HCT116 (cell line): ENCODE measurements around the gene FXYD4. TPM values are rescaled to one million over a fixed set of nuclear protein-coding genes. Genes with fewer than 3 reads are reported as not detected.

ENCODE experiments used
- ATAC-seq: fragments of 200-7000 bp; cut with Tn5 transposase; 2 replicates; pipeline ENCODE4 v1.9.1; 2020; ENCODE audit warnings: mild to moderate bottlenecking, moderate library complexity
- BruUV-seq: library from RNA; stranded (reverse); fragments of 400-500 nt; replicated peaks from 2 replicates; lab custom pipeline; 2021; lab: Mats Ljungman, UMichigan
- CTCF ChIA-PET: fragments of 300-600 bp; sonication (Branson Sonifier 250); formaldehyde crosslinking; loops from one replicate; lab custom pipeline; 2021; ENCODE audit warnings: antibody characterized with exemption; lab: Charles Lee
- POLR2A ChIA-PET: fragments of 300-600, 350-600 bp; sonication (Branson Sonifier 250); formaldehyde crosslinking; loops from one replicate; lab custom pipeline; 2021; ENCODE audit warnings: antibody characterized with exemption; lab: Charles Lee
- RAD21 ChIA-PET, 2 experiments: fragments of 300-600 bp; sonication (Branson Sonifier 250); formaldehyde crosslinking; loops; one replicate each; lab custom pipeline; 2023; ENCODE audit warnings: low total read pairs in 2 of 2; ENCODE audit not compliant: uncharacterized antibody in 2 of 2, unreplicated experiment in 2 of 2, low non-redundant PET in 1 of 2; lab: Charles Lee
- DNase-seq: peaks from one replicate; pipeline ENCODE4 v3.0.0-alpha.2; 2010; ENCODE audit warnings: low read depth, low spot score
- H2AFZ ChIP-seq: fragments of 200-600 bp; shearing (Covaris generic), sonication (generic); 2 replicates; pipeline ENCODE4 v1.6.1; 2017; ENCODE audit warnings: low read depth, mixed run types, mixed read lengths, antibody characterized with exemption, low read length; ENCODE audit not compliant: poor library complexity, severe bottlenecking
- H3K27ac ChIP-seq: 2 replicates; pipeline ENCODE4 v1.5.1; 2012; ENCODE audit warnings: low read depth, low read length
- H3K27me3 ChIP-seq: fragments of 200-600 bp; sonication (generic); 2 replicates; pipeline ENCODE4 v1.6.1; 2016; ENCODE audit warnings: mixed run types, low read length, mixed read lengths; ENCODE audit not compliant: insufficient read depth
- H3K36me3 ChIP-seq, 2 experiments: fragments of 200-500 bp in 1 of 2; fragments of 200-600 bp in 1 of 2; sonication (Bioruptor generic) in 1 of 2; sonication (generic) in 1 of 2; 2 replicates each; pipeline versions ENCODE4 v1.5.1 to v1.6.1; 2014 to 2016; ENCODE audit warnings: low read length in 2 of 2, inconsistent platforms in 1 of 2, mixed read lengths in 1 of 2, mixed run types in 1 of 2; ENCODE audit not compliant: insufficient read depth in 2 of 2, control insufficient read depth in 1 of 2
- H3K4me1 ChIP-seq, 2 experiments: fragments of 200-600 bp in 1 of 2; sonication (generic) in 1 of 2; 2 replicates each; pipeline versions ENCODE4 v1.5.1 to v1.6.1; 2012 to 2017; ENCODE audit warnings: low read length in 2 of 2, inconsistent platforms in 1 of 2, mild to moderate bottlenecking in 1 of 2, mixed read lengths in 1 of 2, mixed run types in 1 of 2, moderate library complexity in 1 of 2; ENCODE audit not compliant: insufficient read depth in 2 of 2, control insufficient read depth in 1 of 2
- H3K4me2 ChIP-seq: fragments of 200-600 bp; sonication (generic); 2 replicates; pipeline ENCODE4 v1.6.1; 2017; ENCODE audit warnings: mixed run types, low read length, mixed read lengths
- H3K4me3 ChIP-seq, 2 experiments: fragments of 200-600 bp in 1 of 2; sonication (generic) in 1 of 2; replicated peaks in 1 of 2; 2 replicates each; pipeline ENCODE4 v1.5.1; 2011 to 2016; ENCODE audit warnings: low read length in 2 of 2, control low read depth in 1 of 2, low read depth in 1 of 2, mild to moderate bottlenecking in 1 of 2, mixed read lengths in 1 of 2, mixed run types in 1 of 2
- H3K79me2 ChIP-seq: fragments of 200-600 bp; sonication (generic); 2 replicates; pipeline ENCODE4 v1.6.1; 2017; ENCODE audit warnings: mild to moderate bottlenecking, mixed run types, low read length, moderate library complexity, mixed read lengths; ENCODE audit not compliant: insufficient read depth
- H3K9ac ChIP-seq: fragments of 200-600 bp; sonication (generic); 2 replicates; pipeline ENCODE4 v1.6.1; 2016; ENCODE audit warnings: low read length, mixed read lengths
- H3K9me2 ChIP-seq: fragments of 200-600 bp; sonication (generic), shearing (Covaris generic); 2 replicates; pipeline ENCODE4 v1.6.1; 2017; ENCODE audit warnings: mixed run types, mild to moderate bottlenecking, moderate library complexity; ENCODE audit not compliant: insufficient read depth
- H3K9me3 ChIP-seq, 2 experiments: fragments of 200-500 bp in 1 of 2; fragments of 200-600 bp in 1 of 2; sonication (Bioruptor generic) in 1 of 2; sonication (generic) in 1 of 2; 2 replicates each; pipeline ENCODE4 v1.6.1; 2014 to 2017; ENCODE audit warnings: low read length in 2 of 2, mixed read lengths in 2 of 2, inconsistent platforms in 1 of 2, low read depth in 1 of 2, mild to moderate bottlenecking in 1 of 2, mixed run types in 1 of 2, moderate library complexity in 1 of 2; ENCODE audit not compliant: control insufficient read depth in 1 of 2, insufficient read depth in 1 of 2
- H4K20me1 ChIP-seq: fragments of 200-600 bp; sonication (generic), shearing (Covaris generic); 2 replicates; pipeline ENCODE4 v1.6.1; 2017; ENCODE audit warnings: mixed run types, mild to moderate bottlenecking, moderate library complexity; ENCODE audit not compliant: insufficient read depth
- EGR1 ChIP-seq: IDR thresholded peaks from 2 replicates; pipeline ENCODE4 v1.6.1; 2012; ENCODE audit warnings: low read depth
- ELF1 ChIP-seq: IDR thresholded peaks from 2 replicates; pipeline ENCODE4 v1.6.1; 2012; ENCODE audit warnings: low read depth, borderline replicate concordance
- EZH2 ChIP-seq: fragments of 200-600 bp; sonication (generic); IDR thresholded peaks from 2 replicates; pipeline ENCODE4 v1.6.1; 2017; ENCODE audit warnings: antibody characterized with exemption, mixed run types
- EZH2phosphoT487 ChIP-seq: fragments of 200-600 bp; IDR thresholded peaks from 2 replicates; pipeline ENCODE4 v1.6.1; 2018; ENCODE audit warnings: antibody characterized with exemption, borderline replicate concordance
- FOSL1 ChIP-seq: IDR thresholded peaks from 2 replicates; pipeline ENCODE4 v1.6.1; 2012; ENCODE audit warnings: low read depth
- SRF ChIP-seq: IDR thresholded peaks from 2 replicates; pipeline ENCODE4 v1.6.1; 2012; ENCODE audit warnings: low read depth
- YY1 ChIP-seq: IDR thresholded peaks from 2 replicates; pipeline ENCODE4 v1.6.1; 2011; ENCODE audit warnings: low read length, low read depth, moderate library complexity, mild to moderate bottlenecking; ENCODE audit not compliant: insufficient replicate concordance; ENCODE audit errors: extremely low read depth
- ZFX ChIP-seq: fragments of 450-650 bp; IDR thresholded peaks from 2 replicates; pipeline ENCODE4 v1.6.1; 2017
- ZNF274 ChIP-seq: fragments of 200-500 bp; sonication (Bioruptor generic); IDR thresholded peaks from 2 replicates; pipeline ENCODE4 v1.6.1; 2014; ENCODE audit warnings: mild to moderate bottlenecking, low read depth, low read length, inconsistent platforms
- intact Hi-C: fragments of 100-400 bp; cut with micrococcal nuclease; formaldehyde crosslinking; loops from 2 replicates; pipeline ENCODE4 v1.10.0; 2022
- total RNA-seq: library from RNA; stranded (reverse); gene quantifications from one replicate; pipeline ENCODE4 v1.2.1, GENCODE V29; 2021; ENCODE audit not compliant: unreplicated experiment
- TF ChIP-seq, protein P1 (sequence below), 3 experiments: fragments of 200-600 bp in 1 of 3; sonication (generic) in 1 of 3; IDR thresholded peaks in 2 of 3; conservative IDR thresholded peaks in 1 of 3; 2 replicates each; pipeline ENCODE4 v1.5.1; 2012 to 2017; ENCODE audit warnings: low read depth in 2 of 3, low read length in 2 of 3, antibody characterized with exemption in 1 of 3, borderline replicate concordance in 1 of 3, control low read depth in 1 of 3, mild to moderate bottlenecking in 1 of 3, mixed read lengths in 1 of 3, mixed run types in 1 of 3, moderate library complexity in 1 of 3; ENCODE audit not compliant: insufficient read depth in 1 of 3
- TF ChIP-seq, protein P2 (sequence below): IDR thresholded peaks from 2 replicates; pipeline ENCODE4 v1.6.1; 2012; ENCODE audit warnings: low read depth

The FXYD4 gene
- total RNA-seq, 1 experiment from 2014 or later, result 0.71 TPM

DNA sequence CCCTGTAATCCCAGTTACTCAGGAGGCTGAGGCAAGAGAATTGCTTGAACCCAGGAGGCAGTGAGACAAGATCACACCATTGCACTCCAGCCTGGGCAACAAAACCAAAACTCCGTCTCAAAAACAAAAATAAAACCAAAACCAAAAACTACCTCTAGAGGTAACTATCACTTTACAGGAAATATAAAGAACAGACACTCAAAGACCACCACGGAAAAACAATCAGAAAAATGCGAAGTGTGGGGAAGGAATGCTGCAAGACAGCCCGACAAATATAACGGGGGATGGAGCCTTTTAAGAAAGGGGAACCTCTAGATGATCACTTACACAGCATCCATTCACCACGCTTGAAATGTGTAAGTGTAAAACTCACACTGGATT lies 33.3 kb downstream of the FXYD4 start:
- CTCF ChIA-PET, result interaction anchor here (0.7 kb wide), 1 partner anchor 53 kb away, joined by 3 read pairs; no protein-coding TSS in a partner anchor
- peak overlapping the region; percentile 100 for H3K9ac ChIP-seq
- H3K27me3 ChIP-seq, result no peaks in the 10 kb centered on the region
- ATAC-seq (no peak), DNase-seq (no peak)
- no peaks in the 10 kb centered on the region for H3K9me2 ChIP-seq
- RAD21 ChIA-PET, result no interaction called here
- peaks cover 7 to 19% of the 10 kb centered on the region in 2 experiments; a peak in 2 of 4 replicates for H3K36me3 ChIP-seq
- peaks cover 61 to 71% of the 10 kb centered on the region in 2 experiments for H3K4me1 ChIP-seq
- H3K27ac ChIP-seq, result peak overlapping the region; percentile 96
- TF ChIP-seq, protein P1, sequence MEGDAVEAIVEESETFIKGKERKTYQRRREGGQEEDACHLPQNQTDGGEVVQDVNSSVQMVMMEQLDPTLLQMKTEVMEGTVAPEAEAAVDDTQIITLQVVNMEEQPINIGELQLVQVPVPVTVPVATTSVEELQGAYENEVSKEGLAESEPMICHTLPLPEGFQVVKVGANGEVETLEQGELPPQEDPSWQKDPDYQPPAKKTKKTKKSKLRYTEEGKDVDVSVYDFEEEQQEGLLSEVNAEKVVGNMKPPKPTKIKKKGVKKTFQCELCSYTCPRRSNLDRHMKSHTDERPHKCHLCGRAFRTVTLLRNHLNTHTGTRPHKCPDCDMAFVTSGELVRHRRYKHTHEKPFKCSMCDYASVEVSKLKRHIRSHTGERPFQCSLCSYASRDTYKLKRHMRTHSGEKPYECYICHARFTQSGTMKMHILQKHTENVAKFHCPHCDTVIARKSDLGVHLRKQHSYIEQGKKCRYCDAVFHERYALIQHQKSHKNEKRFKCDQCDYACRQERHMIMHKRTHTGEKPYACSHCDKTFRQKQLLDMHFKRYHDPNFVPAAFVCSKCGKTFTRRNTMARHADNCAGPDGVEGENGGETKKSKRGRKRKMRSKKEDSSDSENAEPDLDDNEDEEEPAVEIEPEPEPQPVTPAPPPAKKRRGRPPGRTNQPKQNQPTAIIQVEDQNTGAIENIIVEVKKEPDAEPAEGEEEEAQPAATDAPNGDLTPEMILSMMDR (IDR thresholded peaks at IDR 0.05 in 2 of 3, conservative IDR thresholded peaks at IDR 0.05 in 1 of 3; ENCODE audit: borderline replicate concordance in 1 of 3, insufficient read depth in 1 of 3, low read depth in 2 of 3, low read length in 2 of 3), result no peak
- TF ChIP-seq EGR1 (no peak), YY1 (no peak), FOSL1 (no peak), ELF1 (no peak), ZNF274 (no peak), SRF (no peak), EZH2phosphoT487 (no peak), EZH2 (no peak), ZFX (no peak)
- TF ChIP-seq, protein P2, sequence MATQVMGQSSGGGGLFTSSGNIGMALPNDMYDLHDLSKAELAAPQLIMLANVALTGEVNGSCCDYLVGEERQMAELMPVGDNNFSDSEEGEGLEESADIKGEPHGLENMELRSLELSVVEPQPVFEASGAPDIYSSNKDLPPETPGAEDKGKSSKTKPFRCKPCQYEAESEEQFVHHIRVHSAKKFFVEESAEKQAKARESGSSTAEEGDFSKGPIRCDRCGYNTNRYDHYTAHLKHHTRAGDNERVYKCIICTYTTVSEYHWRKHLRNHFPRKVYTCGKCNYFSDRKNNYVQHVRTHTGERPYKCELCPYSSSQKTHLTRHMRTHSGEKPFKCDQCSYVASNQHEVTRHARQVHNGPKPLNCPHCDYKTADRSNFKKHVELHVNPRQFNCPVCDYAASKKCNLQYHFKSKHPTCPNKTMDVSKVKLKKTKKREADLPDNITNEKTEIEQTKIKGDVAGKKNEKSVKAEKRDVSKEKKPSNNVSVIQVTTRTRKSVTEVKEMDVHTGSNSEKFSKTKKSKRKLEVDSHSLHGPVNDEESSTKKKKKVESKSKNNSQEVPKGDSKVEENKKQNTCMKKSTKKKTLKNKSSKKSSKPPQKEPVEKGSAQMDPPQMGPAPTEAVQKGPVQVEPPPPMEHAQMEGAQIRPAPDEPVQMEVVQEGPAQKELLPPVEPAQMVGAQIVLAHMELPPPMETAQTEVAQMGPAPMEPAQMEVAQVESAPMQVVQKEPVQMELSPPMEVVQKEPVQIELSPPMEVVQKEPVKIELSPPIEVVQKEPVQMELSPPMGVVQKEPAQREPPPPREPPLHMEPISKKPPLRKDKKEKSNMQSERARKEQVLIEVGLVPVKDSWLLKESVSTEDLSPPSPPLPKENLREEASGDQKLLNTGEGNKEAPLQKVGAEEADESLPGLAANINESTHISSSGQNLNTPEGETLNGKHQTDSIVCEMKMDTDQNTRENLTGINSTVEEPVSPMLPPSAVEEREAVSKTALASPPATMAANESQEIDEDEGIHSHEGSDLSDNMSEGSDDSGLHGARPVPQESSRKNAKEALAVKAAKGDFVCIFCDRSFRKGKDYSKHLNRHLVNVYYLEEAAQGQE, result no peak
- POLR2A ChIA-PET, result no interaction called here
- H3K4me3 ChIP-seq, result peak overlapping the region; percentile 92 to 93
- H4K20me1 ChIP-seq, result peaks cover 53% of the 10 kb centered on the region; the same call in 1 of the 2 replicates
- no TSS peak for BruUV-seq
- no peaks in the 10 kb centered on the region for H3K9me3 ChIP-seq
- peaks cover 90% of the 10 kb centered on the region for H3K79me2 ChIP-seq
- peak overlapping the region; percentile 93 for H3K4me2 ChIP-seq
- H2AFZ ChIP-seq, result no peak overlapping the region
- intact Hi-C loops, result no loop called here
